NT2/D1 (cell line): Measurements from ENCODE around the gene TUSC1.

Experiments used
- SUZ12 ChIP-seq: IDR thresholded peaks from 2 replicates; pipeline ENCODE4 v1.6.1; 2011; ENCODE audit not compliant: insufficient read length, insufficient read depth; ENCODE audit errors: extremely low read depth
- YY1 ChIP-seq: IDR thresholded peaks from 2 replicates; pipeline ENCODE4 v1.6.1; 2011; ENCODE audit not compliant: insufficient read length, insufficient read depth
- ZNF274 ChIP-seq: IDR thresholded peaks from 2 replicates; pipeline ENCODE4 v1.6.1; 2011; ENCODE audit warnings: mild to moderate bottlenecking, low read depth, low read length

DNA sequence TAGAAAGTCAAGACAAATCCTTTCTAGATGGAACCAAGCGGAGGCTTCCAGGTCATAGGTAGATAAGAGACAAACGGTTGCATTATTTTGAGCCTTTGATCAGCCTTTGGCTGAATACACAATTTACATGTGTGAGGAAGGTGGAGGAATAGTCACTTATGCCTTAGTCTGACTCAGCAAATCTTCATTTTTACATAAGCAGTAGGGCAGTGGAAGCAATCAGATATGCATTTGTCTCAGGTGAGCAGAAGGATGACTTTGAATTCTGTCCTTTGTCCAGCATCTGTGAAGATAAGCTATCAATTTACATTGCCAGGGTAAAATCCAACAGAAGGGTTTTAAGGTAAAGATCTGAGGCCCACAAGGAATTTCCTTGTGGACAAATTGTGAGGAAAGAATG, 23.8 kb downstream of the TUSC1 start:
- TF ChIP-seq YY1 (no peak), ZNF274 (no peak), SUZ12 (no peak)
